Activated CD8-positive, alpha-beta memory T cell treated with anti-CD3 and anti-CD28 coated beads, Interleukin-2, amount 50 U/mL, for 1 hour (primary cell): ENCODE results near the gene NF1.
"Not testable (repeated sequence)": the region's sequence is repeated elsewhere in the genome, so short reads cannot be mapped to it uniquely, and the experiment has no call there.

Experiments used
- DNase-seq: peaks from one replicate; pipeline ENCODE4 v3.0.0-alpha.2; 2020; ENCODE audit errors: extremely low read depth

NF1 gene

DNA sequence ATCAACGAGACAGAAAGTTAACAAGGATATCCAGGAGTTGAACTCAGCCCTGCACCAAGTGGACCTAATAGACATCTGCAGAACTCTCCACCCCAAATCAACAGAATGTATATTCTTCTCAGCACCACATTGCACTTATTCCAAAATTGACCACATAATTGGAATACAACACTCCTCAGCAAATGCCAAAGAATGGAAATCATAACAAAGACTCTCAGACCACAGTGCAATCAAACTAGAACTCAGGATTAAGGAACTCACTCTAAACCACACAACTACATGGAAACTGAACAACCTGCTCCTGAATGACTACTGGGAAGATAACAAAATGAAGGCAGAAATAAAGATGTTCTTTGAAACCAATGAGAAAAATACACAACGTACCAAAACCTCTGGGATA is 84.2 kb downstream of the NF1 start:
- DNase-seq: not testable (repeated sequence)

DNA sequence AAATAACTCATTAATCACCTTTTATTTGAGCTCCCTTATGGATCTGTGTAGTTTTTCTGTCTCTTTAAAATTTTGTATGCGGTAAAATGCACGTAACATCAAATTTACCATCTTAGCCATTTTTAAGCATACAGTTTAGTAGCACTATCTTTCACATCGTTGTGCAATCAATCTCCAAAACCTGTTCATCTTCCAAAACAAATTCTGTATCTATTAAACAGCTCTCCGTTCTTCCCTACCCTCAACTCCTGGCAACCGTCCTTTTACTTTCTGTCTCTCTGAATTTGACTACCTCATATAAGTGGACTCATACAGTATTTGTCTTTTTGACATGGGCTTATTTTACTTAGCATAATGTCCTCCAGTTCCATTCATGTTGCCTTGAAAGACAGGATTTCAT is 100.5 kb downstream of the NF1 start:
- no peak for DNase-seq

DNA sequence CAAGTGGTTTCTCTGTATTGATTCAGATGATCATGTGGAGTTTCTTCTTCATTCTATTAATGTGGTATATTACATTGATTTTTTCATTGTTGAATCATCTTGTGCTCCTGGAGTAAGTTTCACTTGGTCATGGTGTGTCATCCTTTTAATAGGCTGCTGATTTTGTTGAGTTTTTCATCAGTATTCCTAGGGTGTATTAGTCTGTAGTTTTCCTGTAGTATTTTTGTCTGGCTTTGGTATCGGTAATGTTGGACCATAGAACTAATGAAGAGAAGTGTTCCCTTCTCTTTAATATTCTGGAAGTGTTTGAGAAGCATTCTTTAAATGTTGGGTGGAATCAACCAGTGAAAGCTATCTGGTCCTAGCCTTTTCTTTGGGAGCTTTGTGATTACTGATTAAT is 103.2 kb downstream of the NF1 start:
- no peak for DNase-seq

DNA sequence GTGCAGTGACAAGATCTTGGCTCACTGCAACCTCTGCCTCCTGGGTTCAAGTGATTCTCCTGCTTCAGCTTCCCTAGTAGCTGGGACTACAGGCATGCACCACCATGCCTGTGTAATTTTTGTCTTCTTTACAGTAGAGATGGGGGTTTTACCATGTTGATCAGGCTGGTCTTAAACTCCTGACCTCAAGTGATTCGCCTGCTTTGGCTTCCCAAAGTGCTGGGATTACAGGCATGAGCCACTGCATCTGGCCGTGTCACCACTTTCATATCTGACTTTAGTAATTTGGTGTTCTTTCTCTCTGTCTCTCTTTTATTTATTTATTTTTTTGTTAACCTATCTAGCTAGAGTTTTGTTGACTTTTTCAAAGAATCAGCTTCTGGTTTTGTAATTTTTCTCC is 103.9 kb downstream of the NF1 start:
- DNase-seq: not testable (repeated sequence)

DNA sequence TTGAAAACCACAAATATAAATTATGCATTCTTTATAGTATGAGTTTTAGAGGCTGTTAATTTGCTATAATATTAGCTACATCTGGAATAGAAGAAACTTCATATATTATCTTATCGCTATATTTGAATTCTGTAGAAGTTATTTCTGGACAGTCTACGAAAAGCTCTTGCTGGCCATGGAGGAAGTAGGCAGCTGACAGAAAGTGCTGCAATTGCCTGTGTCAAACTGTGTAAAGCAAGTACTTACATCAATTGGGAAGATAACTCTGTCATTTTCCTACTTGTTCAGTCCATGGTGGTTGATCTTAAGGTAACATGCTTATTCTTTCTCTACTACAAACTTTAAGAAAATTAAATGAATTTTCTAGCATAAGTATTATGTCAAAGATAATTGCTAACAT is 105.5 kb downstream of the NF1 start:
- DNase-seq: no peak

DNA sequence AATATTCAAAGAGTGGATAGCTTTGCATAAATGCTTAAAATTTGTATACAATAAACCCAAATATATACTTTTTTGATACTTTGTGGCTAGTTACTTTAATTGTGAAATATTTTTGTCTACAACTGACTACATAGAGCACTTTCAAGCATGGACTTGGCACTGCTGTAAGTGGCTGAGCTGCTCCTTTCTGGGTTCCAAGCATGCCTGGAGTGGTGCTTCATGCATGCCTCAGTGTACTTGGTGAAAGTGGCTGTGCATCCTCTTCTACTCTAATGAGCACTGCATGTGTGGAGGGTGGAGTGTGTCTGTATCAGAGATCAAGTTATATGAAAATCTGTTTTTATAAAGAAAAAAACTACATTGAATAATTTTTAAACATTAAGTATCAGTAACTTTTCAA is 108.2 kb downstream of the NF1 start:
- DNase-seq: no peak

DNA sequence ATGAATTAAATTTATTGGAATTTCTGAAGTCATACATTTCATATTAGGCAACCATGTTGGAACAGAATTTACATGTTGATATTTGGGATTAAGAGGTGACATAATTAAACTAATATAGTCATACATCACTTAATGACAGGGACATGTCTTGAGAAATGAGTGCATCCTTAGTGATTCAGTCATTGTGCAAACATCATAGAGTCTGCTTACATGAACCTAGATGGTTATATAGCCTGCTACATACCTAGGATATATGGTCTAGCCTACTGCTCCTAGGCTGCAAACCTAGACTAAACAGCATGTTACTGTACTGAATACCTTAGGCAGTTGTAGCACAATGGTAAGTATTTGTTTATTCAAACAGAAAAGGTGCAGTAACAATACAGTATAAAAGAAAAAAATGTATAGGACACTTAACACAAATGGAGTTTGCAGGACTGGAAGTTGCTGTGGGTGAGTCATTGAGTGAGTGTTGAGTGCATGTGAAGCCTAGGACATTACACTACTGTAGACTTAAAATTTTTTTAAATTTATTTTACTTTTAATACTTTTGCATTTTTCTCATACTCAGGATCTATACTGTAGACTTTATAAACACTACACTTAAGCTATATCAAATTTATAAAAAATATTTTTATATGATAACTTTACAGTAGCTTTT is 116.7 kb downstream of the NF1 start:
- DNase-seq: no peak

DNA sequence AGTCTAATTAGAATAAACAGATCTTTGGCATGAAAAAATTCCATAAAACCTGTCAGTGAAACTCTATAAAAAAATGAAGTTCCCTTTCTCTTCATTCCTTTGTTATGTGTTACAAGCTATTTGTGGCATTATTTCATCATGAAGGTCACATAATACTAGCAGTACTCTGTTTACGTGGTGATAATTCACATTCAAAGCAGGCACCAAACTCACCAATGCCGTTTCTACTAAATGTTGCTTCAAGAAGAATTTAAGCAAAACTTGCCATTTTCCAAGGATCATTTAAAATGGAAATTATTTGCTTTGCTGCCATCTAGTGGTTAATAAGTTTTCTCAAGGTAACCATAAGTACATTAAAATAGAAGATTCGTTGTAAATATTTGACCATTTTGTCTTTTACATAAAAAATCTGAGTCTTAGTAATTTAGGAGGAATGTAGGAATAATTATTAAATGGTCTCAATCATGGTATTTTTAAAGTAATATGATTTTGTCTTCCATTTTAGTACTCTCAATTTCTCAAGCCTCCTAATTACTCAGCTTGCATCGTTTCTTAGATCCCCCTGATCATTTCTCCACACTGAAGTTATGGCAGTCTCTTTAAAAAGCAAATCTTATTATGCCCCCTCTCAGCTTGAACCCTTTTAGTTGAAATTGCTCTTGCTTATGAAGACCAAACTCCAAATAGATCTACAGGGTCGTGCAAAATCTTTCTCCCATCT is 121.4 kb downstream of the NF1 start:
- DNase-seq: no peak

DNA sequence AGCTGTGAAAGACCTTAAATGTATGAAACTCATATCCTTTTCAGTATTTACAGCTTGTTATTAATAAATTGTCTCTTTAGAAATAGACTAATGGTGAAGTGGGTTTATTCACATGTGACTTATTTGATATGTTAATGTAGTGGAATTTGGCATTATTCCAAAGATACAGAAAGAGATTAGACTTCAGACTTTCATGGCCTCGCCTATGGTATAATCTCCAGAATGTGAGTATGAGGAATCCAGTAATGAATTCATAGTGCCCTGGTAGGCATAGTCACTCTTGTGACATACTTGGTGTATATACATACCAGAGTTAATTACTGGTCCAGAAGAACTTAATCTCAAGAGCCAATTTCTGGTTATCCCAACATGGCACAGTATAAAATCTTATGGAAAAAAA is 129.6 kb downstream of the NF1 start:
- DNase-seq: no peak

DNA sequence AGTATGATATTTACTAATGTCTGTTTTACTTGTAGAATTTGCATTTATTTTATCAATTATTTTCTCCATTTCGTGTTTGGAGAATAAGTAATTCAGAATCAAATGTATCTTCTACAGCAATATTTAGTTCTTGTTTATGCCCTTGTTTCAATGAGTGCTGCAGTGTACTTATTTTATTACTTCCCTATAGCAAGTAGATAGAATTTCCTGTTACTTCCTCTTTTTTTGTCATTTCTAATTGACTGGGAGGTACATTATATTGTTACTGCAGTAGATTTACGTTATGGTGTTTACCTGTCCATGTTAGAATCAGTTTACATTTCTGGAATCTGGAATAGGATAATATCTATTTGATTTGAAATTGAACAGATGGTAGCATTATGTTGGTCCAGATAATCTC is 131.1 kb downstream of the NF1 start:
- no peak for DNase-seq

DNA sequence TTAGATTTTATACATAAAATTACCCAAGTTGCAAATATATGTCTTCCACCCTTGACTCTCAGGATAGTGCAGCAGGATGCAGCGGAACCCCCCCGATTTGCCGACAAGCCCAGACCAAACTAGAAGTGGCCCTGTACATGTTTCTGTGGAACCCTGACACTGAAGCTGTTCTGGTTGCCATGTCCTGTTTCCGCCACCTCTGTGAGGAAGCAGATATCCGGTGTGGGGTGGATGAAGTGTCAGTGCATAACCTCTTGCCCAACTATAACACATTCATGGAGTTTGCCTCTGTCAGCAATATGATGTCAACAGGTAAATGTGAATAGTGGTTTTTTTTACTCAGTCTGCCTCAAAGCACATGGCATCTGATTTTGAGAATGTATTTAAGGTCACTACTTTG is 131.6 kb downstream of the NF1 start:
- DNase-seq: no peak

DNA sequence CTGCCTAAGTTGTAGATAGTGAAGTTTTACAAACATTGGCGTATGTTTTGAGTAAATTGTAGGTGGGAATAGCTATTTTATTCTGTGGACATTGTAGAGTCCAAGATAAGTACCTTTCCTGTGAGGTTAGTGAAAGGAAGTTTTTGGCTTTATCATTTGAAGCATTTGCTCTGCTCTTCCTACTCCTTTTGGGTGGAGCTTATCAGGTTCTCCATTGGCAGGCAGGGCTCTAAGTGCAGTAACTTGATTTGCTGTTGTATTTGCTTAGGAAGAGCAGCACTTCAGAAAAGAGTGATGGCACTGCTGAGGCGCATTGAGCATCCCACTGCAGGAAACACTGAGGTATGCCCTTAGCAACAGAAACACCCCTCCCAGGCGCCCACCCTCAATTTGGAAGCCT is 132.2 kb downstream of the NF1 start:
- no peak for DNase-seq

DNA sequence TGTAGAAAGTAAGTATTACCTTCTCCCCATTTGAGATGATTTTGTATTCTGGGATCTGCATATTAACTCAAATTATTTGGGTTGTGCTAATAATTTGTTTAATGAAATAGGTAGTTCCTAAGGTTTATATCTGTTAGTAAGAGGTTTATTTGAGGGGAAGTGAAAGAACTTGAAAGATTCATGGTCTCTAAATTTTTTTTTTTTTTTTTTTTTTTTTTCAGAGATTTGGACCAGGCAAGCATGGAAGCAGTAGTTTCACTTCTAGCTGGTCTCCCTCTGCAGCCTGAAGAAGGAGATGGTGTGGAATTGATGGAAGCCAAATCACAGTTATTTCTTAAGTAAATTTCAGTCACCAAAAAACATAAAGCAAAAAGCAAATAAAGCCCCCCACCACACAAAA is 137.1 kb downstream of the NF1 start:
- no peak for DNase-seq

DNA sequence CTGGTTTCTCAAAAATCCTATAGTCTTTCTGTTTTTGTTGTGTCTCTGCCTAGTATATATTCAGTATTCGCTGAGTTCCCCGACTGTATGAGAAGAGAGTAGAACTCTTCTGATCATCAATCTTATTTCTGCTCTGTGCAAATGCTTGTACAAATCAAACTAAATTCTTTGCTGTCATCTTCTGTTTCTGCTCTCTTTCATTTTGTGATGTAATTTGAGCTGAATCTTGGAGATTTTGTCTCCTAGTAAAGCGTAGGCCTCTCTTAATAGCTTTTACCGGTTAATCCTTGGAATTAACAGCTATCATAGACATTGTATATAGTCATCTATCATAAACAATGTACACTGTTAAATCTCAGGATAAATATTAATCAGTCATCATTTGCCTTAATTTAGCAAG is 140.3 kb downstream of the NF1 start:
- no peak for DNase-seq

DNA sequence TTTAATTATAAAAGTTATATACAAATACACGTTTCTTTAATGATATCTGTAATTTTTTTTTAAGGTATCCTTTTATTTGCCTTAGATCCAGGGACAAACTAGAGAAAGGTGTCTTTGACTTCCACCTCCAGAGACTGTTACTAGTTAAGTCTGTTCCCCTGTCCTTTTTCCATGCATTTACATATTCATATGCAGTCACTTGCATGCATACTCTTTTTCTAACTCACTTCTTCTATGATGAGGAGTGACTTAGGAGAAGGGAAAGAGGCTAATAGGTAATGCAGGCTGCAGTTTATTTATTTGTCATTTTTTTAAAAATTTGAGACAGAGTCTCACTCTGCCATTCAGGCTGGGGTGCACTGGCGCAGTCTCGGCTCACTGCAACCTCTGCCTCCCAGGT is 141.4 kb downstream of the NF1 start:
- DNase-seq: no peak

DNA sequence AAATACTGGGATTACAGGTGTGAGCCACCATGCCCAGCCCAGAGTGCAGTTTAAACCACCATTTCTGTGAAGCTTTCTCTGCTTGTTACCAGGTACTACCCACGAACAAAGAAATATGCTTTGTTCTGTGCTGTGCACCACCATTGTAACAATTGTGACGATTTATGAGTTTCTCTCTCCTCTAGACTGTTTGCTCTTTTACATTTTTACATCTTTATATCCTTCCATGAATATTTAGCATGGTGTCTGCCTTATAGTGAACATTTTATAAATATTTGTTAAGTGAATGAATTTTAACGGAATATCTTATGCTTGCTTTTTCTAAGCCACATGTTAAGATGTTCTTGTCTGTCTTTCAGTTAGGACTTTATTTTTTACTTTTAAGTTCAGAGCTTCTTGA is 141.9 kb downstream of the NF1 start:
- no peak for DNase-seq

DNA sequence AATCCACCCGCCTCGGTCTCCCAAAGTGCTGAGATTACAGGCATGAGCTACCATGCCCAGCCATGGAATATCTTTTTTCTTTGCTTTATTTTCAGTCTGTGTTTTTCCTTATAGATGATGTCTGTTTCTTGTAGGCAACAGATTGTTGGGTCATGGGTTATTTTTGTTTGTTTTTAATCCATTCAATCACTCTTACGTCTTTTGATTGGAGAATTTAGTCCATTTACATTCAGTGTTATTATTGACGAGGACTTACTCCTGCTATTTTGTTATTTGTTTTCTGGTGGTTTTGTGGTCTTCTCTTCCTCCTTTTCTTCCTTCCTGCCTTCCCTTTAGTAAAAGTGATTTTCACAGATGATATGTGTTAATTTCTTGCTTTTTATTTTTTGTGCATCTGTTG is 146.3 kb downstream of the NF1 start:
- DNase-seq: no peak

DNA sequence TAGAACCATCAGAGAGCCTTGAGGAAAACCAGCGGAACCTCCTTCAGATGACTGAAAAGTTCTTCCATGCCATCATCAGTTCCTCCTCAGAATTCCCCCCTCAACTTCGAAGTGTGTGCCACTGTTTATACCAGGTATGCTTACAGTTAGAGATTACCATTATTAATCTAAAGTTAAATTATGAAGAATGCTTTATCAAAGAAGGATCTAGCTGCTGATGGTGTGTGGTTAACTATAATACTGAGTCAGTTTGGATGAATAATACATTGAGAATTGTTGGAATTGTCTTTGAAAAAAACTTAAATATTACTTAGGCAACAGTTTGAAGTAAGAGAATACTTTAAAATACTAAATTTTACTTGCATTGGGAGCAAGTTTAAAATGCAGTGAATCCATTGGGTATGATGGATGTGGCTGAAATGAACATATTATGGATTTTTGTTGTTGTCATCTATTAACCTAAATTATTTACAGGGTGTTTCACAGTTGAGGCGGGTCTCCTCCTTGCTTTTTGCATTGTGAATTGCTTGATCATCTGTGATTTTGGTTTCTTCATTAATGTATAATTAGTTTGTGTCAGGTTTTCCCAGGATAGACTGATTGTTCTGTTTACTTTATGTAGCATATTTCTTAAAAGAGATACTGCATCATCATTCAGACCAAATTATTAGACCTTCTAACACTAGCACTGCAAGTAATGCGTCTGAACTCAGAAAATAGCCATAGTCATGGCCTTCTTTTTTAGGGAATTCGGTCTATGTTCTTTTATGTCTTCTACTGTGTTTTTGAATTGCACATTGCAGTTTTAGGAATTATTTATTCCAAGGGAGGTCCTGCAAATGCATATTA is 154.4 kb downstream of the NF1 start:
- DNase-seq: no peak

DNA sequence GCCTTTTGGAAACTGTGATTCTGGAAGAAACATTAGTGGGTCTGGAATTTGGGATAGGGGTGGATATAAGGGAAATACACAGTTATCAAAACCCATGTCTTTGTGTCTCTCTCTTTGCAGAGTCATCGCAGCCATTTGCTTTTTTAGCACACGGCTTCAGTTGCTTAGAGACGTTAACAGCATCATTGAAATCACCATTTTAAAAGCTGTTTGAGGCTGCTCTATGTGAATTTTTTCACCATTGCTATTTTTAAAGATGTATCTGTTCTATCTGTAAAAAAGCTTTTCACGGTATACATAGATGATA is 155.0 kb downstream of the NF1 start:
- DNase-seq: no peak

DNA sequence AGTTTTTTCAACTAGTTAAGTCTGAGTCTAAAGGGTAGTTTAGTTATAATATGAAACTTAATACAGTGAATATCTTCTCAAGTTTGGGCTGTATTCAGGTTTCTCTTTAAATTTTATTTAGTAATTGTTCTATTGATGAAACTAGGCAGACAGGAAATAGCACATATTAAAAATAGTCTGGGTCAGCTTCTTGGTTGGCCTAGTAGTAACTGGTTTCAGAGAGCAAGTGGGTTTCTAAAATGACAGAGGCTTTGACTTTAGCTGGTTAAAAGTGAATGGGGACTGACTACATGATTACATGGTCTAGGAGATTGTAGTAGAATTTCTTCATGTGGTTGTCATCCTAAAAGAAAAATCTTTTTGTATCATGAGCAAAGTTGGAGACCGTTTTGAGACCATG is 155.5 kb downstream of the NF1 start:
- no peak for DNase-seq

DNA sequence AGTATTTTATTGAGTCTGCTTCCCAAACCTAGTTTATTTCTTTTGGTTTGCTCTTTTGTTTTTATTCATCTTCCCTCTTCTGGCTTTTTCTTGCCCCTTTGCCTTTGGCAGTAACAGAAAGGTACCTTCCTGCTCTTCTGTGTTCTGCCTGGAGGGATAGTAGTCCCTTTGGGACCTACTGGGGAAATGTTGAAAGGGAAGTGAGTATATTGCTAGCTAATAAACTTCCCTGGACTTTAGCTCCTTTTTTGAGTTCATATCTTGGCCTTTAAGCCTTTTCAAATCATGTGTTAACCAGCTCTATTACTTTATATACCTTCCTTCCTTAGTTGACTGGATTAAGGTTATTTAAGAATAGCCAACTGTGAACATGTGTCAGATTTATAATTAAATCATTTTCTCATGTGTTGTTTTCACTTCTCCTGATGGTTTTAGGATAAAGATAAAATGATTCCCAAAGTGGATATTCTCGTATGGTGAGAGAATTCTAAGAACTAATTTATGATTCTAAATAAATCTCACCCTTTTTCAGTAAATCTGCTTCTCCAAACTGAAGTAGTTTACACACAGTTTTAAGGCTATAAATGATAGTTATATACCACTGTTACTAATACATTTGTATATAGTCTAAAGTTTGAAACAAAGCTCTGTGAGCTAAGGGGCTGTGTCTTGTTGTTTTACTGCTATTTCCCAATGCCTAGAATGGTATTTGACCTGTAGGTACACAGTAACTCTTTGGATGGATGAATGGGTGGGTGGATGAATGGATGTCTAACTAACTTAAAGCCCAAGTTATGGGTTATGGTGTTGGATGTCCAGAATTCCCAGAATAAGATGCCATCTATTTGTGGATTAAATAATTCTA is 156.6 kb downstream of the NF1 start:
- no peak for DNase-seq

DNA sequence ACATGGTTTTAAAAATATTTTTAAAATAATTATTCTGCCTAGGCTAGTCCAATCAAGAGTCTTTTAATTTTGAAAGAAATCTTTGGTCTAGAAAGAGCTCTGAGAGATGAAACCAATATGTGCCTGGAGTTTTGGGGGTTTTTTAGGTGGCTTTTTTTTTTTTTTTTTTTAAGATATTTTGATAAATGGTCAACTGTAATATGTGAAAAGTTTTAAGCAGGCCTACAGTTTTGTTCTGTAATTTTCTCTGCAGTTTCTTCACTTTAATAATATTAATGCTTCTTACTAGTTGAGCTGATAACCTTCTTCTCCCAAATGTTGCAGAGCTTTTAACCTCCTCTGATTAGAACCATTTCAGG is 157.2 kb downstream of the NF1 start:
- DNase-seq: no peak
